Measurements from ENCODE around the gene FES. TPM values are rescaled to one million over a fixed set of nuclear protein-coding genes. Genes with fewer than 3 reads are reported as not detected.
A peak's percentile ranks its signal among the peaks of the same experiment; 100 is the strongest.

Gene FES
- 5.5 and 7.1 TPM in 2 replicates for polyA plus RNA-seq (2011; rRNA removed)
- polyA minus RNA-seq (2011; rRNA and poly(A)+ RNA removed): 7.1 and 8.9 TPM in 2 replicates

- TF ChIP-seq CTCF (IDR thresholded peaks at IDR 0.05; ENCODE audit: low read depth, low read length): no peak
- H3K4me3 ChIP-seq (ENCODE audit: low read depth, low read length): peak within 1 kb of the TSS; percentile 57
- ChIA-PET POLR2A (interaction anchor here (0.7 to 1.6 kb wide), 3 partner anchors 167 to 236 kb away, joined by 3 to 7 read pairs (median 5); partner anchors contain the start of gene BLM), CTCF (interaction anchor here (1.3 to 3.8 kb wide), 4 partner anchors 13 to 233 kb away, joined by 5 to 139 read pairs (median 15); partner anchors contain the start of gene HDDC3)
- peak within 1 kb of the TSS; percentile 47 for H3K27ac ChIP-seq (ENCODE audit: low read depth, low read length)
- no peaks in the 10 kb centered on the region for H3K27me3 ChIP-seq (ENCODE audit: control insufficient read depth, insufficient read depth, low read length)
- no peaks in the 10 kb centered on the region; the same call in 1 of the 2 replicates for H3K9me3 ChIP-seq (ENCODE audit: control insufficient read depth, insufficient read depth, low read length)
- no peak for DNase-seq (ENCODE audit: low read depth, low spot score)
Measured at GRCh38 chr15:90883976-90884718, at the start of gene FES. FES (plus strand) TSS chr15:90884504; CDS start chr15:90885046, 542 bp downstream.

GRCh38 chr15:90834626-90835025 lies 49.7 kb upstream of the FES start:
- ChIA-PET CTCF (no interaction called here), POLR2A (no interaction called here)

GRCh38 chr15:90836296-90836871 lies 47.9 kb upstream of the FES start:
- ChIA-PET CTCF (no interaction called here), POLR2A (interaction anchor here (0.7 to 1.0 kb wide), 3 partner anchors 34 to 1028 kb away, joined by 3 to 7 read pairs (median 6); no protein-coding TSS in a partner anchor)
- Histone ChIP-seq H3K9me3 (ENCODE audit: control insufficient read depth, insufficient read depth, low read length) (no peaks in the 10 kb centered on the region; the same call in 1 of the 2 replicates), H3K4me3 (ENCODE audit: low read depth, low read length) (no peak overlapping the region), H3K27me3 (ENCODE audit: control insufficient read depth, insufficient read depth, low read length) (peaks cover 4% of the 10 kb centered on the region), H3K27ac (ENCODE audit: low read depth, low read length) (no peak overlapping the region)
- no peak for TF ChIP-seq CTCF (IDR thresholded peaks at IDR 0.05; ENCODE audit: low read depth, low read length)
- peak; percentile 59 for DNase-seq (ENCODE audit: low read depth, low spot score)

More at GRCh38 chr15:90834626-90835025, 49.7 kb upstream of the FES start:
- TF ChIP-seq CTCF (IDR thresholded peaks at IDR 0.05; ENCODE audit: low read depth, low read length): no peak
- peaks cover 4% of the 10 kb centered on the region for H3K27me3 ChIP-seq (ENCODE audit: control insufficient read depth, insufficient read depth, low read length)
- H3K9me3 ChIP-seq (ENCODE audit: control insufficient read depth, insufficient read depth, low read length): no peaks in the 10 kb centered on the region; the same call in 1 of the 2 replicates
- DNase-seq (ENCODE audit: low read depth, low spot score): no peak
- no peak overlapping the region for H3K27ac ChIP-seq (ENCODE audit: low read depth, low read length)
- no peak overlapping the region for H3K4me3 ChIP-seq (ENCODE audit: low read depth, low read length)

GRCh38 chr15:90837094-90837493 lies 47.2 kb upstream of the FES start:
- DNase-seq (ENCODE audit: low read depth, low spot score): no peak
- POLR2A ChIA-PET: no interaction called here

More at GRCh38 chr15:90837094-90837493, 47.2 kb upstream of the FES start:
- H3K9me3 ChIP-seq (ENCODE audit: control insufficient read depth, insufficient read depth, low read length): no peaks in the 10 kb centered on the region; the same call in 1 of the 2 replicates
- peaks cover 4% of the 10 kb centered on the region for H3K27me3 ChIP-seq (ENCODE audit: control insufficient read depth, insufficient read depth, low read length)
- no peak for TF ChIP-seq CTCF (IDR thresholded peaks at IDR 0.05; ENCODE audit: low read depth, low read length)
- CTCF ChIA-PET: no interaction called here
- H3K4me3 ChIP-seq (ENCODE audit: low read depth, low read length): no peak overlapping the region
- H3K27ac ChIP-seq (ENCODE audit: low read depth, low read length): no peak overlapping the region

All from AG04450 (cell line).